ENCODE results near the gene MTA2.

DNA sequence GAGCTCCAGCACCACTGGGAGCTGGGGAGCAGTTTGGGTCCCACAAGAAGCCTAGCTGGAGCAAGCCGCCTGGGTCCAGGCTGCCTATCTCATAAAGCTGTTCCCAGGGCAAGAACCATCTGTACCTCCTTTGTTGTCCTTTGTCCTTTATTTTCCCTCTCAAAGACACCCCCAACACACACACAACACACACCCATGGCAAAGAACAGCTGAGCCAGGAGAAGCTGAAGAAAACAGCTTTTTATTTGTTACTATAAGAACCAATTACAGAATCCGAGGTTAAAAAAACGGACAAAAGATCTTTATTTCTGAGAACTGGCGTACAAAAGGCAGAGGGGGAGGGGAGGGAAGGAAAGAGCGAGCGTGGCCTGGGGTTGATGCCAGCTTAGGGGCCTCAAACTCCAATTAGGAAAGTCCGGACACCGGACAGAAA, 8.7 kb downstream of the MTA2 start:
- TF ChIP-seq, protein P1, sequence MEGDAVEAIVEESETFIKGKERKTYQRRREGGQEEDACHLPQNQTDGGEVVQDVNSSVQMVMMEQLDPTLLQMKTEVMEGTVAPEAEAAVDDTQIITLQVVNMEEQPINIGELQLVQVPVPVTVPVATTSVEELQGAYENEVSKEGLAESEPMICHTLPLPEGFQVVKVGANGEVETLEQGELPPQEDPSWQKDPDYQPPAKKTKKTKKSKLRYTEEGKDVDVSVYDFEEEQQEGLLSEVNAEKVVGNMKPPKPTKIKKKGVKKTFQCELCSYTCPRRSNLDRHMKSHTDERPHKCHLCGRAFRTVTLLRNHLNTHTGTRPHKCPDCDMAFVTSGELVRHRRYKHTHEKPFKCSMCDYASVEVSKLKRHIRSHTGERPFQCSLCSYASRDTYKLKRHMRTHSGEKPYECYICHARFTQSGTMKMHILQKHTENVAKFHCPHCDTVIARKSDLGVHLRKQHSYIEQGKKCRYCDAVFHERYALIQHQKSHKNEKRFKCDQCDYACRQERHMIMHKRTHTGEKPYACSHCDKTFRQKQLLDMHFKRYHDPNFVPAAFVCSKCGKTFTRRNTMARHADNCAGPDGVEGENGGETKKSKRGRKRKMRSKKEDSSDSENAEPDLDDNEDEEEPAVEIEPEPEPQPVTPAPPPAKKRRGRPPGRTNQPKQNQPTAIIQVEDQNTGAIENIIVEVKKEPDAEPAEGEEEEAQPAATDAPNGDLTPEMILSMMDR (conservative IDR thresholded peaks at IDR 0.05; ENCODE audit: low read length) = no peak
- TF ChIP-seq EZH2phosphoT487 (IDR thresholded peaks at IDR 0.05; ENCODE audit: borderline replicate concordance, low read depth, low read length) = no peak

Measured in OCI-LY7 (cell line).